ENCODE results near the gene LRRC38. TPM values are rescaled to one million over a fixed set of nuclear protein-coding genes. Genes with fewer than 3 reads are reported as not detected.
A peak's percentile ranks its signal among the peaks of the same experiment; 100 is the strongest.
"Not testable (repeated sequence)": the region's sequence is repeated elsewhere in the genome, so short reads cannot be mapped to it uniquely, and the experiment has no call there.

Gene LRRC38
- total RNA-seq, 1 donor from 2014 or later = not detected

GRCh38 chr1:13469343-13469742 lies 44.5 kb downstream of the LRRC38 start:
- DNase-seq (ENCODE audit: low spot score) = no peak
- peak; percentile 61 for ATAC-seq

- DNase-seq (ENCODE audit: low spot score) (no peak), ATAC-seq (no peak)
Measured at GRCh38 chr1:13465515-13465914, 48.3 kb downstream of the LRRC38 start.

DNA sequence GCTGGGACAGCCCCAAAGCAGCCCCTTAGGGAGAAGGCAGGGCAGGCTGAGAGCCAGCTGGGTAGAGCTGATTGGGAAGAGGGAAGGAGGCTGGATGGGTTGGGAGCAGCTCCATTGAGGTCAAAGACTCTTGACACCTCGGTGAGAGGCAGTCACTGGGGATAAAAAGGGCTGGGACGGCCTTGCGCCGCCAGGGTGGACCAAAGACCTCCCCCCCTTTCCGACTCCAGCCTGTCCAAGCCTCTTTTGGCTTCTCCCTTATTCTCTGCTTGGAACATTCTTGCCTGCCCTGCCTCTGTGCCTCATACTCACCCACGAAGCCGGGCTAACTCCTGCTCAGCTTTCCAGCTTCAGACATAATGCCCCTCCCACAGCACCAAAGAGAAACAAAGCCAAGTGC lies 51.1 kb downstream of the LRRC38 start:
- DNase-seq (ENCODE audit: low spot score) = no peak

GRCh38 chr1:13461977-13462376 lies 51.8 kb downstream of the LRRC38 start:
- ATAC-seq (no peak), DNase-seq (ENCODE audit: low spot score) (no peak)

More for the DNA sequence above, 51.1 kb downstream of the LRRC38 start:
- no peak for ATAC-seq

DNA sequence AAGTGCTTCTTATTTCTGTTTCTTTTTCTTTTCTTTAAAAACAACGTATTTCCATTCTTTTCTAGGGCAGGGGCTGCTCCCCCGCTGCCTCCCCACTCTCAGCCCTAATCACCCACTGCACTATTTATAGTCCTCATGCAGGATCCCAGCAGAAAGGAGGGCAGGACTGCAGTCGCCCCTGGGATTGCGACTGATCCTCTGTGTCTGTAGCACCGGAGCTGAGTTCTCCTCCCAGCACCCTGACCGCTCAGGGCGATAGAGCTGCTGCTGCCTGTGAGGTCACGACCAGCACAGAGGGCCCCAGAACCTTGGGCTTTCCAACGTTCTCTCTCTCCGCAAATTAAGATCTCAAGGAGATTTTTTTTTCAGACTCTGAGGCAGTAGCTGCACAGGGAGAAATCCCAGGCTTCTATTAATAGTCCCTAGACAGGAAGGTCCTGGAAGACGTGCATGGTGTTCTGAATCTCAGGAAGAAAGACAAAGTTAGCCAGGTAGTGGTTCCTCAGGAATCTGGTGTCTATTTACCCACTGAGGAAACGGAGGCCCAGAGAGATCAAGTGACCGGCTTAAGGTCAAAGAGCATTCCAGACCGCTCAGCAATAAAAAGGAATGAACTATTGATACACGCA lies 56.8 kb downstream of the LRRC38 start:
- ATAC-seq = no peak

GRCh38 chr1:13451399-13451965 lies 62.3 kb downstream of the LRRC38 start:
- ATAC-seq (peak; percentile 28), DNase-seq (ENCODE audit: low spot score) (no peak)

More for the DNA sequence above, 56.8 kb downstream of the LRRC38 start:
- DNase-seq (ENCODE audit: low spot score) = no peak

GRCh38 chr1:13450204-13450603 lies 63.6 kb downstream of the LRRC38 start:
- ATAC-seq = no peak

GRCh38 chr1:13443335-13443979 lies 70.3 kb downstream of the LRRC38 start:
- ATAC-seq = no peak
- no peak for DNase-seq (ENCODE audit: low spot score)

More at GRCh38 chr1:13450204-13450603, 63.6 kb downstream of the LRRC38 start:
- no peak for DNase-seq (ENCODE audit: low spot score)

GRCh38 chr1:13439104-13439783 lies 74.6 kb downstream of the LRRC38 start:
- not testable (repeated sequence) for DNase-seq (ENCODE audit: low spot score); ATAC-seq

GRCh38 chr1:13435458-13435857 lies 78.3 kb downstream of the LRRC38 start:
- DNase-seq (ENCODE audit: low spot score) (no peak), ATAC-seq (no peak)

- DNase-seq (ENCODE audit: low spot score); ATAC-seq: not testable (repeated sequence)
Measured at GRCh38 chr1:13433694-13434358, 80.0 kb downstream of the LRRC38 start.

DNA sequence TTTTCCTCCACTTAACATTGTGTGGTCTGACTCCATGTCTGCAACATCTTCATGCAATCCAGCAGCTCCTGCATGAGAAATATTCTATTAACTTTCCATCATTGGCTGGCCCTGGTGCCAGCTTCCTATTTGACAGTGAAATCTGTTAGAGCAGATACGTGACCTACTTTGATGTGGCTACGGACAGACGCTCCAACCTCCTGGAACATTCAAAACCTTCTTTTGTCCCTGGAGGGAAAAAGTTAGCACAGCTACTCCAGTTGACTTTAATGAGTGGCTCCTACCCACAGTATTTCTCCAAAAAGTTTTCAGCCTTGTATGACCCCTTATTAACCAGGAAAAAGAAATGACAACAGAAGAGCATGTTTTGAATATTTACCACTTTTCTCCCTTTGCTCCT lies 81.6 kb downstream of the LRRC38 start:
- no peak for DNase-seq (ENCODE audit: low spot score)

DNA sequence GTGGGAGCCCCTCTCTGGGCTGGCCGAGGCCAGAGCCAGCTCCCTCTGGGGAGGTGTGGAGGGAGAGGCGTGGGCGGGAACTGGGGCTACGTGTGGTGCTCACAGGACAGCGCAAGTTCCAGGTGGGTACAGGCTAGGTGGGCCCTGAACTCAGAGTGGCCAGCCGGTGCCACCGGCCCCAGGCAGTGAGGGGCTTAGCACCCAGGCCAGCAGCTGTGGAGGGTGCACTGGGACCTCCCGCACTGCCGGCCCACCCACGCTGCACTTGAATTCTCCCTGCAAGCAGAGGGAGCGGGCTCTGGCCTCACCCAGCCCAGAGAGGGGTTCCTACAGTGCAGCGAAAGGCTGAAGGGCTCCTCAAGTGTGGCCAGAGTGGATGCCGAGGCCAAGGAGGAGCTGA lies 83.3 kb downstream of the LRRC38 start:
- ATAC-seq (no peak), DNase-seq (ENCODE audit: low spot score) (no peak)

More for the DNA sequence above, 81.6 kb downstream of the LRRC38 start:
- no peak for ATAC-seq

Other genes with a start within 250 kb of the LRRC38 start
- gene PRAMEF8, start 228.9 kb downstream of the LRRC38 start, total RNA-seq = not detected
- gene PRAMEF33, start 210.5 kb downstream of the LRRC38 start, total RNA-seq = 0.25 TPM
- not detected for gene PRAMEF15, start 198.4 kb downstream of the LRRC38 start, total RNA-seq
- gene PRAMEF14, start 166.9 kb downstream of the LRRC38 start, total RNA-seq = not detected
- not detected for gene PRAMEF19, start 142.1 kb downstream of the LRRC38 start, total RNA-seq
- not detected for gene PRAMEF17, start 124.4 kb downstream of the LRRC38 start, total RNA-seq
- not detected for gene PRAMEF20, start 103.6 kb downstream of the LRRC38 start, total RNA-seq
- gene PDPN, start 69.8 kb upstream of the LRRC38 start, total RNA-seq = 0.33 TPM
- 11.7 TPM for gene PRDM2, start 186.2 kb upstream of the LRRC38 start, total RNA-seq